Stimulated activated CD8-positive, alpha-beta memory T cell treated with anti-CD3 and anti-CD28 coated beads, Interleukin-12 subunit alpha, Interleukin-12 subunit beta, amount 100 ng/mL, for 4 hours (primary cell): ENCODE data around the gene PNPLA7.
"Not testable (repeated sequence)": the region's sequence is repeated elsewhere in the genome, so short reads cannot be mapped to it uniquely, and the experiment has no call there.

Experiments
- DNase-seq: peaks from one replicate; pipeline ENCODE4 v3.0.0-alpha.2; 2020; ENCODE audit warnings: low read depth

PNPLA7 gene

DNA sequence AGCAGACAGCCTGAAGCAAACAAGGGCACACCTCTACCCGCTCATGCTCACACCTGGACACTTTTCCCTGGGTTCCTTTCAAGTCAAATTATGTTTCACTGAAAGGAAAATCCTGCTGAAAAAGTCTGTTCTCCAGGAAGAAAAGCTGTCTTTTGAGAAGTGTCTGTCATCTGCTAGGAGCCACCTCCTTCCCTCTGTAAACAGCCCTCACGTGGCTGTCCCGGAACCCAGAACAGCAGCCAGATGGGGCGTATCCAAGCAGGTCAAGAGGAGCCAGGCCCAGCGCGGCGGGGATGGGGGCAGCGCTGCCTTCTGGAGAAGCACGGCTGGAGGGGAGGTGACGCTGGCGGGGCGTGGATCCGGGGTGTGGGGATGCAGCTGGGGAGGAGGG lies at the start of gene PNPLA7:
Gene PNPLA7 (minus strand): TSS at position 172 of the 391 bp plus-strand sequence. CDS start 205 bp downstream, outside the sequence.
- DNase-seq = no peak

DNA sequence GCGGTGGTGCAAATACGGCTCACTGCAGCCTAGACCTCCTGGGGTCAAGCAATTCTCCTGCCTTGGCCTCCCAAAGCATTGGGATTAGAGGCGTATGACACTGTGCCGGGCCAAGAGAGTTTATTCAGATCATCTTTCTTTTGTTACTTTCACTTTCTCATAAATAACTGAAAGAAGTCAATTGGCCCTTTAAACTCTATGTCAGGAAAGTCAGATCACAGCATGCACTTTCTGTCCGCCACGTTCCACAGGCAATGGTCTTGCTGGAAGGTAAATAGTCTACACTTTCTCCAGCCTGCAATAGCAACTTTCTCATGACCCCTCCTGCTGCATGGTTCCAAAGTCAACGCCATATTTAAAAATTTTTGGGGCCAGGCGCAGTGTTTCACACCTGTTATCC lies 48.7 kb upstream of the PNPLA7 start:
- no peak for DNase-seq

DNA sequence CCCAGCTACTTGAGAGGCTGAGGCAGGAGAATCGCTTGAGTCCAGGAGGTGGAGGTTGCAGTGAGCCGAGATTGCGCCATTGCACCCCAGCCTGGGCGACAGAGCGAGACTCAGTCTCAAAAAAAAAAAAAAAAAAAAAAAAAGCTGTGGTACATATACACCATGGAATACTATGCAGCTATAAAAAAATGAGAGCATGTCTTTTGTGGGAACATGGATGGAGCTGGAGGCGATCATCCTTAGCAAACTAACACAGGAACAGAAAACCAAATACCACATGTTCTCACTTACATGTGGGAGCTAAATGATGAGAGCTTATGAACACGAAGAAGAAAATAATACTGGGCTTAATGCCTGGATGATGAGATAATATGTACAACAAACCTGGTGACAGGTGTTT lies 46.4 kb upstream of the PNPLA7 start:
- not testable (repeated sequence) for DNase-seq

DNA sequence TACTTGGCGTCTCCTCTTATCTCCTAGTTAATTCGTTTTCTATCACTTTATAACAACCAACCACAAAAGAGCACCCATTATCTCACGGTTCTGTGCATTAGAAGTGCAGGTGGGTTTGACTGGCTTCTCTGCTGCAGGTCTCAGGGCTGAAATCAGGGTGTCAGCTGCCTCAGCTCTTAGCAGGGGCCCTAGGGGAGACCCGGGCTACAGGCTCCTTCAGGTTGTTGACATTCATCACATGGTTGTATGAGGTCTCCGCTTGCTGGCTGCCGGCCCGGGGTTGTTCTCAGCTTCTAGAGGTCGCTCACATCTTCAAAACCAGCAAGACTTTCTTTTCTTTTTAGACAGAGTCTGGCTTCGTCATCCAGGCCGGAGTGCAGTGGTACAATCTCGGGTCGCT lies 43.0 kb upstream of the PNPLA7 start:
- no peak for DNase-seq

DNA sequence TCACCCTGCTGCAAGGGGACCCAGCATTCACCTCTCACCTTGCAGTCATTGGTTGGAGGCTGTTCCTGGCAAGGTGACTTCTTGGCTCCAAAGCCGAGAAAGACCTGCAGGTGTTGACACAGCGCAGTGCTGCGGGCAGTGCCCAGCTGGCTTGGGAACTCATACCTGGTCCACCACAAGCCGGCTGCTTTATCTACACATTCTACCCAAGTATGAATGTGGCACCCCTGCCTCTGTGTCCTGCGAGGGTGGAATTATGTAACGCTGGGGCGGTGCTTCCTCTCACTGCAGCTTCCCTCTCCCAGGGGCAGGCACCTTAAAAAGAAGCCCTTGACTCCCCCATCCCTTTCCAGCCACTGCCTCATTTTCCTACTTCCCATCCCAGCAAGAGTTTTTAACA lies 42.6 kb upstream of the PNPLA7 start:
- no peak for DNase-seq

DNA sequence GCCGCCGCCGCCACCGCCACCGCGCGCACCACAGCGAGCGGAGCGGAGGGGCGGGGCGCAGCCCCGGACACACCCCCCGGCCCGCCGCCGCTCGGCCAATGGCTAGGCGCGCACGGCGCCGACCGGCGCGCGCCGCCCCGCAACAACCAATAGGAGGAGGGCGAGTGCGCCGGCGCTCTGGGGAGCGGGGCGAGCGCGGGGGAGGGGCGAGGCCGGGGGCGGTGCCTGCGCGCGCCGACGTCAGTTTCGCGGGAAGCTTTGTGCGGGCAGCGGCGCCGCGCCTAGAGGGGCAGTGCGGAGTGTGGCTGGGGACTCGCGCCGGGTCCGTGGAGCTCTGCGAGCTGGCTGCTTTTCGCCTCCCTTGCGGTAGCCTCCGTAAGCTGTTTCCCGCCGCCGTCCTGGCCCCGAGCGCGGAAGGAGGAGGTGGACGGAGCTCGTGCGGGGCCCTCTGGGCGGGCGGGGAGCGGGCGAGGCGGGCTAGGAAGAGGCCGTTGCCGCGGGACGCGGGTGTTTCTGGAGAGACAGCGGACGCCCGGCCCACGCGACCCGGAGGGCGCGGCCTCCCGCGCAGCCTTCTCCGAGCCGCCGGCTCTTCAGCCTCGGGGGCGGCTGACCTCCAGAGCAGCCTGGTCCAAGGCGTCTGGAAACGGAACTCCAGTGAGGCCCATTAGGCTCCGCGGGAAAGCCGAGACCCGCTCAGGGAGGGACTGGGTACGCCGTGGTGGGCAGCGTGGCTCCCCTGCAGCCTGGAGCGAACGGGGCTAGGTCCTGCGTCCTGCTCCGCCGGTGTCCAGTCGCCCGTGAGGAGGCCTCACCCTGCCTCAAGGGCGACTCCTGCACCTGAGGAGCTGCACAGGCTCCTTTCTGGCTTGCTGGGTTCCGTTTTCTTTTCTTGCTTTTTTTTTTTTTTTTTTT lies 40.5 kb upstream of the PNPLA7 start, which contains the start of gene ZMYND19:
Gene ZMYND19 (minus strand): TSS at position 44 of the 915 bp plus-strand sequence. CDS start 249 bp downstream, outside the sequence.
- peak; percentile 85 for DNase-seq

DNA sequence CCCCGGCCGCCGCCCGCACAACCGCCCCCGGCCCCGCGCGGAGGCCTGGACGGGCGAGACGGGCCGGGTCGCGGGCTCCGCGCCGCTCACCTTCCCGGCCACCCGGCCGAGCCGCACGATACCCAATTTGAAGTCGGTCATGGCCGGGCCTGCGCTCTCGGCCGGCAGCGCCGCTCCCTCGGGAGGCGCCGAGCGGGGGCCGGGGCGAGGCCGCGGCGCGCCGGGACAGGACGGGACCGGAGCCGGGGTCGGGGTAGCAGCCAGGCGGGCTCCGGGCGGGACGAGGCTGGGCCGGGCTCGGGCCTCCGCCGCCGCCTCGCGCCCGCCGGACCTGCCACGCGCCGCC lies 39.9 kb upstream of the PNPLA7 start:
- no peak for DNase-seq

DNA sequence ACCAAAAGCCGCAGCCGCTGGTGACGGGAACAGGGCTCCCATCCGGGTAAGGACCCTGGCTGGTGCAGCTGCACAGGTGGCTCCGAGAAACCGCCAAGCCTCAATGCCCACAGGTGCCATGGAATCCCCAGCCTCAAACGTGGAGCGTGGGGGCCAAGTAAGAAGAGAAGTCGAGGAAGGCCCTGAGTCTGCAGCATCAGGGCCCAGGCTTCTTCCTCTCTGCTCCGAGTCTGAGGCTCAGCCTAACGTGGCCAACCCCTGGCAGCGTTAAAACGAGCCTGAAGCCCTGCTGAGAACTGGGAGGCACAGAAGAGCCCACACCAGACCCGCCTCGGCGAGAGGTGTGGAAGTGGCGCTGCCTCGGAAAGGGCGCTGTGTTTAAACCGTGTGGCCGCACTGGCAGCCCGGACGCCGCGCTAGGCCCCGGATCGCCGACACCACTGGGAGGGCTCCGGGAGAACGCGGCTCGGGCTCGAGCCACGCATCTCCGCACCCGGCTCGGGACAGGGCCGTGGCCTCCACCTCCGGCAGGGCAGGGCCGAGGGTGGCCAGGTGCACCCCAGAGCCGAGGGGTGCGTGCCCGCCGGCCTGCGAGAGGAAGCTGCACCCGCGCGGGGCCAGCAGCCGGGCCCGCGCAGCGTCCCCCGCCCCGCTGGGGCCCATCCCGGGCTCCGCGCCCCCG lies 39.4 kb upstream of the PNPLA7 start:
- DNase-seq = no peak

DNA sequence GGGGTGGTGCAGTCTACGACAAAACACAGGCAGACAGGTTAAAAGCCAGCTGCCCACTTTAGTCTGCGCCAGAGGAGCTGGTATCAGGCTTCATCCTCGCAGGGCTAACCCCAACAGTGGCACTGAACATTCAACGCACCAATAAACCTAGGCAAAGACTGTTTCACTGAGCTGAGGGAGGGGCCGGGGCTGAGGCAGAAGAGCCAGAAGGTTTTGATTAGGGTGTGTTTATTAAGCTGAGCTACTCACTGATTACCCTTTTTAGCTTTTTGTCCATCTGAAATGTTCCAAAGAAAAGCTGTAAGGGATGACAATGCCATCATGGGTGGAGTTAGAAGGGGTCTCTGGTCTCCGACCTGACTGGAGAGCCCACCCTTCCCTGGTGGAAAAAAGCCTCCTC lies 38.7 kb upstream of the PNPLA7 start:
- no peak for DNase-seq

DNA sequence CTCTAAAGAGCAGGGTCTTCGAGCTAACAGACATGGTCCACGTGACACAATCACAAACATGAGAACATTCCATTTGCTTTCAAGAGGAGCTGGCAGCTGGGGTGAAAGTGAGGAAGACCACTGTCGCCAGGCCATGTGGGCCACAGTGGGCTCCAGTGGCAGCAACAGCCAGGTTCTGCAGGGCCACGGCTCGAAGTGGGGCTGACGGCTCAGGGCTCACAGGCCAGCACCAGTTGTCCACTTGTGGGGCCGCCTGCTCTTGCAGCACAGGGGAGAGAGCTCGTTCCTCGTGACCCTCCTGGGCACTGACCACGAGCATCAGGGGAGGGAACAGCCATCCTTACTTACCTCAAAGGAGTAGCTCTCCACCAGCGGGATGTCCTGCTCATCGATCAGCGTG lies 38.1 kb upstream of the PNPLA7 start:
- DNase-seq = no peak

DNA sequence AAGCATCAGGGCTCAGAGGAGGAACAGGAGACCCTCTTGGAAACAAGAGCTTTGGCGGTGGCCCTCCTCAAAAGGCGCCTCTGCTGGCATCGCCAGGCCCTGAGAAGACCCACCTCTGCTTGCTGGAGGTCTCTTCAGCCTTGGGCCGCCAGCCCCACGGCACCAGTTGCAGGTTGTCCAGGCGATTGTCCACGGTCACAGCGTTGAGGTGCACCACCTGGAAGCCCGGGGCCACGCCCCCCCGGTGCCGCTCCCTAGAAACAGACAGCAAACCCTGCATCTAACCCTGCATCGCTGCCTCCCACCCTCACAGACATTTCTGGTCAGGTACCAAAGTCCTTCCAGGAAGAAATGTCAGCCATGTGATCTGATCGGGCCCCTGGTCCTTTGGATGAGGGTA lies 36.7 kb upstream of the PNPLA7 start:
- no peak for DNase-seq

DNA sequence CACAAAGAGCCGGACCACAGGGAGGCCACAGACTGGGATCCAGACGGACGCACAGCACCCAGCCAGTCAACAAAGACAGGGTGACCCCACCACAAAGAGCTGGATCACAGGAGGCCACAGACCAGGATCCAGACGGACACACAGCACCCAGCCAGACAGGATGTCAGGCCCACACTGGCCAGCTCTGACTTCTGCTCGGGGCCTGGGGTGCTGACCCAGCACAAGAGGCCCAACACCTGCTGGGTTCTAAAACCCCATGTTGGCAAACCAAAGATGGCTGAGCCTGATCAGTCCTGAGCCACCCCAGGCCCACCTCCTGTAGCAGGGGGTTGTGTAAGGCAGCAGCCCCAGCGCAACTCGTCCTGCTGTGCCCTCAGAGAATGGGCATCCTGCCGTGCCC lies 33.8 kb upstream of the PNPLA7 start:
- no peak for DNase-seq

DNA sequence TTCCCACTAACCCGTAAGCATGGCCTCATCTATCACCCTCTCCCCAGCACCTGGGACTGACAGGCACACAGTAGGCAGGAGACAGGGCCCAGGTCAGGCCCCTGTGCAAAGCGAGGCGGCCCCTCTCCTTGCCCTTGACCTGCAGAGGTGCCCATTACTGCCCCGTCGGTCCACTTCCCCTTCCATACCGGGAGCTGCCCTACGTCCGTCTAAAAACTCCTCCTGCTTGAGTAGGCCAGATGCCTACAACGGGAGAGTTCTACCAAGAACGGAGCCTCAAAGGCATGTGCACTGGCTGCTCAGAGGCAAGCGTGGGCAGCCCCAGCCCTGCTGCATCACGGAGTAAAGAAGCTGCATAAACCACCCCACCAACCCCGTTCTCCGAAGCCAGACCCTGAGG lies 33.1 kb upstream of the PNPLA7 start:
- DNase-seq = no peak

DNA sequence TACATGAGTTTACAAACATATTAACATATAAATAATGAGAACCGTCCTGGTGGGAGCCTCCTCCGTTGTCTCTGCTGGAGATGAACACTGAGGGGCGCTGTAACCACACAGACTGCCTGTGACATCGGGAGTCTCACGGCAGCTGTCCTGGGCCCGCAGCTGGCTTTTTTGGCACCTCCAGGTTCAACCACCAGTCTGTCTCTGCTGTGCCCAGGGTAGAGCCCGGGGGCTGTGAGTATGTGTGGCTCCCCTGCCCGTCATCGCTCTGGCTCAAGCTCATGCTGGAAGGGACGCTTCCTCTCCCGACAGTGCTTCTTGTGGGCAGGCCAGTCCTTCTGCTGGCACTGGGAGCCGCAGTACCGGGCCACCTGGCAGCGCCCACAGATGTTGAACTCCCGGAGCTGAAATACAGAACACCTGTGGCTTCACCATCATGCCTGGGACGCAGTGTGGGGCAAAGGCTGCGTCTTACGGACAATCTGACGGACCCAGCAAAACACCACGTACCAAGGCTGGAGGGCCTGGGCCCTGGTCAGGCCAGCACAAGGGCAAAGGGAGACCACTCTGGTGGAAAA lies 32.2 kb upstream of the PNPLA7 start:
- no peak for DNase-seq

DNA sequence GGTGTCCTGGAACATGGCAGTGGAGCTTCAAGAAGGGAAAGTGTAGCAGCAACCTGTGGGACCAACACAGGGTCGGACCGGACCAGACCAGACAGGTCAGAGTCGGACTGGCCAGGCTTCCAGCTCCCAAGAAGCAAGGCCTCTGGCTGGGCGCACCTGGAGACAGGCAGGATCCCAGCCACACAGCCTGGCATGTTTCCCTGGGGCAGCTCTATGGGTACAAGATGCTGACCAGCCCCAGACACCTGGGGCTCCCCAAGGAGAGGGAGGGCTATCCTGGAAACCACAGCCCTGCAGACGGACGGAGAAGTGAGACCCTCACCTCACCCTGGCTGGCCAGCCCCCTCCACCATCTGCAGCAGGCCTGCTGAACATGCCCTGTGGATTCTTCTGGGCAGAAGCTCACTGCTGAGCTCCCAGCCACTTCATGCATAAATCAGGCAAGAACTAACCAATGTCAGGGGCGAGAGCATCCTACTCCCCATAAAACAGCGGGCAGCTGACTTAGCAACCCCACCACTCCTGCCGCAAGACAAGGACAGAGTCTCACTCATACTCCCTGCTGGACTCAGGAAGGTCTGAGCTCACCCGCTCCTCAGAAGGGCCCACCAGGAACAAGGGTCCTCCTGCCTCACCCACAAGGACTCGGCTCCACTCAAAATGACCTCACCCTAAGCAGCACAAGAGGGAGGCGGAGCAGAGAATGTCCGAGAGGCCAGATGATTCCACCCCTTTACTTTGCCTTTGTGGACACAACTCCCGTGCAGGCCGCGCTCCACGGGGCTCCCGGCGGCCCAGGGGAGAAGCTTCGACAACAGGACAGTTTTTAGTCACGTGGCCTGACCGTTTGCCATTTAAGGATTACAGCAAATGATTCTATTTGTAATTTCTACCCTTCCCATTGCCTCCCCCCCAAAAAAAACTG lies 31.4 kb upstream of the PNPLA7 start:
- DNase-seq = no peak

DNA sequence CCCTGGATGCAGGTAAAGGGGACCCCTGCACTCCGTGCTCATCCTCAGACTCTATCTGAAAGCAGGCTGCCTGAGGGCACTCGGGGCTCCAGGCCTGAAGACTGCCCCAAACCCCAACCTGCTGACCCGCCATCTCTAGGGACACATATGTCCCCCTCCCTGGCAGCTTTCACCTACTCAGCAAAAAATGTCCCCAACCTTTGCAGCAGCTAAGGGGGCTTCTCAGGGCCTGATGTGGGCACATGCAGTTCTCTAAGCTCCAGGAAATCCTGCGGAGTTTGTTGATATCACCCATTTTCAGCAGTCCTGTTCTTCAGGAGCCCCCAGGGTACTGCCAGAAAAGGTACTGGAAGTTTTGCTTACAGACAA lies 30.7 kb upstream of the PNPLA7 start:
- DNase-seq = no peak

DNA sequence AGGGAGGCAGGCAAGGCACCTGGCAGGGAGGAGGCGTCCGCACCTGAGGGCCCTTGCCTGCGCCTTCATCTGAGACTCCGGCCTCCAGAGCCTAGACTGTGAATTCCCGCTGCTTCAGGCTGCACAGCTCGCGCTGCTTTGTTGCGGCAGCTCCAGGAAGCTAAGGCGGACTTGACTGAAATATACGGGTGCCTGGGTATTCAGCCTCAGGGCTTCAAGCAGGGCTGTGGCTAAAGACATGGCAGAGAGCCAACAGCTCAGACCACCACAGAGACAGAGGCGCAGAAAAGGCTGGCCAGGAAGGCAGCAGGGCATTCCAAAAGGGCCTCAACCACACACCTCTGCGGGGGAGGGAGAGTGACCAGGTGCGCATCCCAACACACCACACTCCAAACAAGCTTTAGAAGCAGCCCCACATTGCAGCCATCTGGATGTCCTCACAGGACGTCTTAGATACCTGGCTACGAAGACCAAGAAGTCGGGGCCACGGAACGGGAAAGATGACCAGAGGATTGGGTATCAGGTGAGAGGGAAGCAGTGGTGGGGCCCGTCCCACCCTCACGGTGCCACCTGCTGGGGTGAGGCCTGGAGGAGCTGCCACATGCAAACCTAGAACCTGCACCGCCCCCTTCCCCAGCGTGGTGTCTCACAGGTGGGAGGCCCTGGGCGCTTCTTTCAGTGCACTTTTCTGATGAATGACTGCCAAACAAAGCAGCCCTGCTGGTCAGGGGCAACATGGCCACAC lies 30.2 kb upstream of the PNPLA7 start:
- no peak for DNase-seq

DNA sequence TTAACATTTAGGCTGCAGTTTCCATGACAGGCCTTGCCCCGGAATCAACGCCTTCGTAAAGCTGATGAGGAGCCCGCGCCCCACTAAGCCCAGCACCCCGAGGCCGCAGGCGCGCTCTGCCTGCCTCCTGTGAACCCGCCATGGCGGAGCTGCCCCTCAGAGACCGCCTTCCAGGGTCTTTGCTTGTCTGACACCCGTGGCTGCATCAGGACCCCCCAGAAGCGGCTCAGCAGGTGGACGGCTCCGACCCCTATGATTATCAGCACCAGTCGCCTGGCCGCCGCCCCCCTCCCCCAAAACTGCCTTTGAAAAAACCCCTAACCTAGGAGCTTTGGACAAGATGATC lies 29.0 kb upstream of the PNPLA7 start:
- DNase-seq = no peak

DNA sequence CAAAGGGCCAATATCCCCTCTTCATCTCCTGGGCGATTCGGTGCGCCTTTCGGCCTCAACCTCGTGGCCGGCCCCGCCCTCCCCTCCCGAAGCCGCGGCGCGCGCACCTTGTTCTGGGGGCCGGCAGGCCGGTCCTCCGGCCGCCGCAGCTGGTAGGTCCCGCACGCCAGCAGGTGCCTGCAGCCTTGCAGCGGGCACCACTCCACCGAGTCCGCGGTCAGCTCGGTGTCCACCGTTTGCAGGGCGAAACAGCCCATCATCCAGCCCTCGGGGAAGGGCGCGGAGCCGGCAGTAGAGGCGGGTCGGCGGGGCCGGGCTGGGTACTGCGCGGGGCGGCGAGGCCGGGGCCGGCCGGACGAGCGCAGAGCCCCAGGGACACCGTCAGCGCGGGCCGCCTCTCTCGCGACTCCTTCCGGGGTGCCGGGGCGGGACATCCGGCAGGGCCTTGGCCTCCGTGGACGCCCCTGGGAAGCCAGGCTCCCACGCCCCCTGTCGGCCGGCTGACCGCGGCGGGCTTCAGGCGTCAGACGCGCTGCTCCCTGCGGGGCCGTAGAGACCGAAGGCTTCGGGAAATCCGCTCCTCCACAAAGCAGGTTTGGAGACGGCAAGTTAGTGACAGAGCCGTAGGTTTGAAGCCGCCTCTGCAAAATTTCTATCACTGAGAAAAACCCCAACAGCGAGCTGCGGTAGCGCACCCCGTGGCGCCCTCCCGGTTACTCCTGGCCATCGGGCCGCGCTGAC lies 28.5 kb upstream of the PNPLA7 start, which contains the start of gene DPH7:
Gene DPH7 (minus strand): TSS at position 408 of the 741 bp plus-strand sequence. CDS start 148 bp downstream, at position 260.
- peak; percentile 88 for DNase-seq

DNA sequence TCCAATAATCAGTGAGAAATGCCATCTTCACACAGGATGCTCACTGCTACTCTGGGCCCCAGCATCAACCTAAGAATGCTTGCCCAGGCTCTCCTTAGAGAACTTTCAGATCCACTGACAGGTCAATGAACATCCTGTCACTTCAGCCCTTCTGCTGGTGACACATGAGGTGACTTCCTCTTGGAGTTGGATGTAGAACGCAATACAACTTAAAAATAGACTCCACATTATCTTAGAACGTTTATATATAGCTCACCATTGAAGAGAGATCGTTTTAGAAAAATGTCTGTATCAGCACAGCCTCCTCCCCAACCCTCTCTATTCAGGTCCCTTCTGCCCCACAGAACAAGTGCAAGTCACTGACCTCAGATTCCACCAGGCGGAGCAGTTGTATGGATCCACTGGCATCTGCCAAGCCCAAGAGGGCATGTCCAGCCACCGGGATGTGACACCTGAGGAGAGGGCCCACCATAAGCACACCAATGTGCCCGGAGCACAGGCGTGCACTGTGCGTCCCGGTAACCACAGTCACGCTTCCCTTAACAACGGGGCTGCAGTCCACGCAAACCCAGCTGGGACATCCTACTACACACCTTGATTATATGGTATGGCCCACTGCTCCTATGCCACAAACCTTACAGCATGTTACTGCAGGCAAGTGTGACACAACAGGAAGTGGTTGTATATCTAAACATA lies 25.7 kb upstream of the PNPLA7 start:
- DNase-seq = no peak
